HG03095 (cell line): ENCODE data around the gene HAPLN2.

Experiments used
- ATAC-seq: cut with Tn5 transposase; IDR thresholded peaks from one replicate; pipeline ENCODE4 v1.9.1; 2021; ENCODE audit warnings: moderate library complexity; ENCODE audit not compliant: unreplicated experiment

Gene HAPLN2

DNA sequence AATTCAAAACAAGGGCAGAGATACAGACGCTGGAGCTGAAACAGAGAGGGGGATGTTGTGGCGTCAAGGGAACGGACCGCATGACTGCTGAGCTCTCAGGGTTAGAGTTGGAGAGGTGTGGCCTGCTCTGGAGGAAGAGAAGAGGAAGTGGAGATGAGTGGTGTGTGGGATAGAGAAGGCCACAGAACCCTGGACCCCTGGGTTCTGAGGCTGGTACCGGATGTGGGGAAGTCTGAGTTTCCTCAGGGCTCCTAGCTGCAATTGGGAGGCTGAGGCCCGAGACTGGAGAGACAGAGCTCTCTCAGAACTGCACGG, 24.5 kb downstream of the HAPLN2 start:
- ATAC-seq, result no peak

- no peak for ATAC-seq
Observed at GRCh38 chr1:156644146-156644545, 24.9 kb downstream of the HAPLN2 start.

DNA sequence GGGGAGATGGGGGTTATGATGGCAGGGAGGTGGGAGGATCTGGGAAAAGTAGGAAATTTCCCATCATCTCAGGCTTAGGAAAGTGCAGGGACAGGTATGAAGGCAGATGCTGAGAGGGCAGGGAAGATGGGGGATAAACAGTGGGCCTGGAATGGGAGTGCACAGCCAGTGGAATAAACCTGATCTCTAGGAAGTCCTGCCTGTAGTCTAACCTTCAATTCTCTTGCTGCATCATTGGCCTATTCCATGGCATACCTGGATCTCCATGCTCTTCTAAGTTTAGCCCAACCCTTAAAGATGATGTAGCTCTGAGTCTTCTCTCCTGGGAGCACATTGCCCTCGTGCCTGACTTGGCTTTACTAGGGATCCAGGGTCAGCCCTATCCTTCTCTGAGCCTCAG, 25.4 kb downstream of the HAPLN2 start:
- no peak for ATAC-seq

DNA sequence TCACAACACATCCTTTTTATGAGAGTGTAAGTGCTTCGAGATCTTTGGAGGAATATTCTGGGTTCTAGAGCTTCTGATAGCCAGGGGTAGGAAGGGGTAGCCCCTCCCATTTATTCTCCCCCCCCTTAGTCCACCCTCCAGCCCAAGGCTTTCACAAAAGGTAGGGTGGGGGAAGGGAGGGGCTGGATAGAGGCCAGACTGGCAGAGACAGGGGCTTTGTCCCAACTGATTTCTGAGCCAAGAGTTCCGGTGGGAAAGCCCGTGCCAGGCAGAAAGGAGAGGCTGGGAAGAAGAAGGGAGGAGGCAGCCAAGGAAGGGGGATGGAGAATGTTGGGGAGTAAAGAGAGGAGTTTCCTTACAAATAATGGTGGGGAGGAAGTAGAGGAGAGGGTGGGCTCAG, 25.8 kb downstream of the HAPLN2 start:
- no peak for ATAC-seq

GRCh38 chr1:156645666-156646065, 26.5 kb downstream of the HAPLN2 start:
- no peak for ATAC-seq

DNA sequence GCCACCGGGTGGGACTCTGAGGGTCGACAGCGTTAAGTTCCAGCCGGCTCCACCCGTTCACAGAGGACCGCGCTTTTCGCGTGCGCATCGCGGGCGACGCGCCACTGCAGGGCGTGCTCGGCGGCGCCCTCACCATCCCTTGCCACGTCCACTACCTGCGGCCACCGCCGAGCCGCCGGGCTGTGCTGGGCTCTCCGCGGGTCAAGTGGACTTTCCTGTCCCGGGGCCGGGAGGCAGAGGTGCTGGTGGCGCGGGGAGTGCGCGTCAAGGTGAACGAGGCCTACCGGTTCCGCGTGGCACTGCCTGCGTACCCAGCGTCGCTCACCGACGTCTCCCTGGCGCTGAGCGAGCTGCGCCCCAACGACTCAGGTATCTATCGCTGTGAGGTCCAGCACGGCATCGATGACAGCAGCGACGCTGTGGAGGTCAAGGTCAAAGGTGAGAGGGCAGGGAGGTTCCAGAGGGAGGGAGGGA, 27.6 kb downstream of the HAPLN2 start:
- ATAC-seq, result no peak

GRCh38 chr1:156647351-156647750, 28.1 kb downstream of the HAPLN2 start:
- ATAC-seq, result no peak

DNA sequence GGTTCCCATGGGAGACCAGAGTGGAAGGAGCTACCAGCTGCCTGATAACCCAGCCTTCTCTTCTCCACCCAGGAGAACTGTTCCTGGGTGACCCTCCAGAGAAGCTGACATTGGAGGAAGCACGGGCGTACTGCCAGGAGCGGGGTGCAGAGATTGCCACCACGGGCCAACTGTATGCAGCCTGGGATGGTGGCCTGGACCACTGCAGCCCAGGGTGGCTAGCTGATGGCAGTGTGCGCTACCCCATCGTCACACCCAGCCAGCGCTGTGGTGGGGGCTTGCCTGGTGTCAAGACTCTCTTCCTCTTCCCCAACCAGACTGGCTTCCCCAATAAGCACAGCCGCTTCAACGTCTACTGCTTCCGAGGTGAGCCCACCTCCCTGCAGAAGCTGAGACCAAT, 29.3 kb downstream of the HAPLN2 start:
- no peak for ATAC-seq

- ATAC-seq, result no peak
Observed at GRCh38 chr1:156648951-156649350, 29.7 kb downstream of the HAPLN2 start.

DNA sequence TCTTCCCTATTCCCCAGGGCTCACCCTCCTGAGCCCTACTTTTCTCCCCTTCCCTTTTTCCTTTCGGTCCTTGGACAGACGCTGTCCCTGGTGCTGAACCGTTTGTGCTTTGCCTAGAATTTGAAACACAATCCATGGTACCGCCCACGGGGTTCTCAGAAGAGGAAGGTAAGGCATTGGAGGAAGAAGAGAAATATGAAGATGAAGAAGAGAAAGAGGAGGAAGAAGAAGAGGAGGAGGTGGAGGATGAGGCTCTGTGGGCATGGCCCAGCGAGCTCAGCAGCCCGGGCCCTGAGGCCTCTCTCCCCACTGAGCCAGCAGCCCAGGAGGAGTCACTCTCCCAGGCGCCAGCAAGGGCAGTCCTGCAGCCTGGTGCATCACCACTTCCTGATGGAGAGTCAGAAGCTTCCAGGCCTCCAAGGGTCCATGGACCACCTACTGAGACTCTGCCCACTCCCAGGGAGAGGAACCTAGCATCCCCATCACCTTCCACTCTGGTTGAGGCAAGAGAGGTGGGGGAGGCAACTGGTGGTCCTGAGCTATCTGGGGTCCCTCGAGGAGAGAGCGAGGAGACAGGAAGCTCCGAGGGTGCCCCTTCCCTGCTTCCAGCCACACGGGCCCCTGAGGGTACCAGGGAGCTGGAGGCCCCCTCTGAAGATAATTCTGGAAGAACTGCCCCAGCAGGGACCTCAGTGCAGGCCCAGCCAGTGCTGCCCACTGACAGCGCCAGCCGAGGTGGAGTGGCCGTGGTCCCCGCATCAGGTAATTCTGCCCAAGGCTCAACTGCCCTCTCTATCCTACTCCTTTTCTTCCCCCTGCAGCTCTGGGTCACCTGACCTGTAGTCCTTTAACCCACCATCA, 33.1 kb downstream of the HAPLN2 start:
- no peak for ATAC-seq

DNA sequence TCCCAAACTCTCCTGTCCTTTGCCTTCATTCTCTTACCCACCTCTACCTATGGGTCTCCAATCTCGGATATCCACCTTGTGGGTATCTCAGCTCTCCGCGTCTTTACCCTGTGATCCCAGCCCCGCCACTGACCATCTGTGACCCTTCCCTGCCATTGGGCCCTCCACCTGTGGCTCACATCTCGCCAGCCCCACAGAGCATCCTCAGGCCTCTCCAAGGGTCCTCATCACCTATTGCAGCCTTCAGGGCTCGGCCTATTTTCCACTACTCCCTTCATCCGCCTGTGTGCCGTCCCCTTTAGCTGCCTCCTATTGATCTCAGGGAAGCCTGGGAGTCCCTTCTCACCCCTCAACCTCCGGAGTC, 33.8 kb downstream of the HAPLN2 start:
- ATAC-seq, result no peak

GRCh38 chr1:156654700-156655099, 35.5 kb downstream of the HAPLN2 start:
- ATAC-seq, result no peak

DNA sequence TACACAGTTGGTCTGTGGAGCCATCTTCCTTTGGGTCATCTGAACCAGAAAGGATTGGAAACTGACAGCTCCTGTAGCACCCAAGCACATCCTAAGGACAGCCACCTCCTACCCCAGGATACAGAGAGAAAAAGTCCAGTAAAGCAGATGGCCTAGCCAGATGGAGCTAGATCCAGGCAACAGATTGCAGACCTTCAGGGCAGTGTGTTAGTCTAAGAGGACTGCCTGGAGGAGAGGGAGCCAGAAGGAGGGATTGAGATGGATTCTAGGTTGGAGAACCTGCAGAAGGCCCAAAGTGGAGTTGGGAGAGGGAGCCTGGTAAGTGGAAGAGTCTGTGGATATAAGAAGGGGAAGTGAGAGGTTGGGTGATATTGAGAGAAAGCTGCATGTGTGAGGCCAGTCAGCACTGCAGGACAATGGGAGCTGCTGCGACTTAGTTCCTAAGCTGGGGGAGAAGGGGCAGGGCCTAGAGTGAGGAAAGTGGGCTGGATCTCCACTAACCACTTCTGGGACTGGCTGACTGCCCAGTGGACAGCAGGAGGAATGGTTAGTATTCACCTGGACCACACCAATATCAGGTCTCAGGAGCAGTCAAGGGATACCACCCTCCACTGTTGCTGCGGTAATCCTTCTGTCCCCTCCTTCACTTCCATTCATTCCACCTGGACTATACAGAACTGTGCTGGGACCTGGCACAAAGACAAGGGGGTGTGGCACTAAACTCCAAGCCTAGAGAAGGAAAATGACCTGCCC, 36.1 kb downstream of the HAPLN2 start:
- ATAC-seq, result no peak

DNA sequence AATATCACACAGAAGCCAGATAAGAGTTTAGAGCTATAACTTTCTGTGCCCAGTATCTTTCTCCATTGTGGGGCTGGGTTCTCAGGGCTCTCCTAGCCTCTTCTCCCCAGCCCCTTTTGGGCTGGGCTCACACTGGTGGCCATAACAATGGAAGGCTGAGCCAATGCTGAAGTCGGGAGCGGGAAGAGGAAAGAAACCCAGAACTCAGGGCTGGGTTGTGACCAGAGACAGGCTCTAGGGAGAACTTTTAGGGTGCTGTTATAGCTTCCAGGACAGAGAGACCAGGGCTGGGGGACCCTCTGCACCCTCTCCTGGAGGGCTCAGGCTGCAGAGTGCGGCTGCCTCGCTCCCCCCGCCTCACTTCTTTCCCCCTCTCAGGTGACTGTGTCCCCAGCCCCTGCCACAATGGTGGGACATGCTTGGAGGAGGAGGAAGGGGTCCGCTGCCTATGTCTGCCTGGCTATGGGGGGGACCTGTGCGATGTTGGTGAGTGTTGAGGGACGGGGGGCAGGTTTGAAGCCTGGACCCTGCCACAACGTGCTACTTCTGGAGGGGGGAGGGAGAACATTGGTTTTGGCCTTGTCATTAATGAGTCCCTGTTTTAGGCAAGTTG, 36.8 kb downstream of the HAPLN2 start:
- no peak for ATAC-seq

DNA sequence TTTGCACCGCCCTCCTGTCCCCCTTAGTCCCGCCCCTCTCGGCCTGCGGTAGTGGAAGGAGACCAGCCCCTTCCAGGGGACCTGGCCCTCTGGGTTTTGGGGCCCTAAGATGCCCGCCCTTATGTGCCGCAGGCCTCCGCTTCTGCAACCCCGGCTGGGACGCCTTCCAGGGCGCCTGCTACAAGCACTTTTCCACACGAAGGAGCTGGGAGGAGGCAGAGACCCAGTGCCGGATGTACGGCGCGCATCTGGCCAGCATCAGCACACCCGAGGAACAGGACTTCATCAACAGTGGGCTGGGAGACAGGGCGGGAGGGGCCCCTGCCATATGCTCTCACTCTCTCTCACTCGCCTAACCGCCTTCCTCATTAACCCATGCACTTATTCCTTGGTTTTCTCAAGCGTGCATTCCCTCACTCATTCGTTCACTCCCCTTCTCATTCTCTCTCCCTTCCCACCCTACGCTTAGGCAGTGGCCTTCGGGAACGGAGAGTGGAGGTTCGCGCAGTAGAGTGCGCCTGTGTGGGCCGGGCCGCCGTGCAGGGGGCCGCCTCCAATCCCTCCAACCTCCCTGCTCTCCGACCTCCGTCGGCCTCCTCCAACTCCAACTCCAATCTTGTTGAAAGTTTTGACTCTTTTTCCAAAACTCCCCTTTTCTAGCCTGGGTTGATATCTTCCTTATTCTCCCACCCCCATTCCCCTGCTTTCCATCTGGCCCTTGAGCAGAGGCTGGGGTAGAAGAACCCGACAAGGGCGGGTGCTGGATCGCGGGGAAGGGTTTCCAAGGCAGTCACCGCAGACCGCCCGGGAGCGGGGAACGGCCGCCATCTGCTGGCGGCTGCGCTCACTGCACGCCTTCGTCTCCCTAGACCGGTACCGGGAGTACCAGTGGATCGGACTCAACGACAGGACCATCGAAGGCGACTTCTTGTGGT, 37.9 kb downstream of the HAPLN2 start:
- ATAC-seq, result no peak

- ATAC-seq, result no peak
Observed at GRCh38 chr1:156657741-156658319, 38.6 kb downstream of the HAPLN2 start.

- no peak for ATAC-seq
Observed at GRCh38 chr1:156658496-156658895, 39.3 kb downstream of the HAPLN2 start.

GRCh38 chr1:156658945-156659574, 39.8 kb downstream of the HAPLN2 start:
- ATAC-seq, result no peak

DNA sequence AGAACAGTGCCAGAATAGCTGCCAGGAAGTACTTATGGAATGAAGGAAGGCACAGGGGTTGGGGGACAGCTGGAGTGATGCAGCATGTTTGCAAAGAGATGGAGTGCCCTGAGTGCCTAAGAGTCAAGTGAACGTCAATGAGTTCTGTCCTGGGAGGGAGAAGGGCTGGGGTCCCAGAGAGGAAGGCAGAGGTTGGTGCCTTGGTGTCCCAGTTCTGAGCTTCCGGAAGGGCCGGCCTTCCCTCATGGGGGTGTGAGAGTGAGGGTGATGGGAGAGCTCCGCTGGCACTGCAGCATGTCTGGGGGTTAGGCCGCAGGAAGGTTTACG, 40.4 kb downstream of the HAPLN2 start:
- ATAC-seq, result no peak
